22Rv1 (cell line): ENCODE measurements around the gene SEMG2.

Experiments used
- ZFX ChIP-seq: fragments of 450-650 bp; IDR thresholded peaks from 2 replicates; pipeline ENCODE4 v1.6.1; 2017; ENCODE audit warnings: antibody characterized with exemption, borderline replicate concordance
- TF ChIP-seq, protein P1 (sequence below): fragments of 450-650 bp; IDR thresholded peaks from 2 replicates; pipeline ENCODE4 v1.5.1; 2017; ENCODE audit warnings: mild to moderate bottlenecking

DNA sequence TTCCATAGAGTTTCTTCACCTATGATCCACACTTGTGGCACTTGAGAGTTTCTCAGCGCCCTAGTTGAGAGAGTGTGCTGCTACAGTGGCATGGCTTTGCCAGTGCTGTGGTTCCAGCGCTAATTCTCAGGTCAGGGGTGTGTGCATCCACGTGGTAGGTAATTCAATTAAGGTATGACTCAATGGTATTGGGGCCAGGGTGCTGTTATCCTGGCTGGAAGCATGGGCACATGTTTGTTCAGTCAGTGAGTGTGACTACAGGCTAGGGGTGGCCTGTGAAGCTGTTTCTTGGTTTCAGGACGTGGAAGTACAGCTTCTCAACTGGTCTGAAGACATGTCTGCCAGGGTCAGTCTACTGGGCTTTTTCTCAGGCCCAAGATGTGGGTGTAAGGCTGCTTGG, 3.0 kb upstream of the SEMG2 start:
- TF ChIP-seq, protein P1, sequence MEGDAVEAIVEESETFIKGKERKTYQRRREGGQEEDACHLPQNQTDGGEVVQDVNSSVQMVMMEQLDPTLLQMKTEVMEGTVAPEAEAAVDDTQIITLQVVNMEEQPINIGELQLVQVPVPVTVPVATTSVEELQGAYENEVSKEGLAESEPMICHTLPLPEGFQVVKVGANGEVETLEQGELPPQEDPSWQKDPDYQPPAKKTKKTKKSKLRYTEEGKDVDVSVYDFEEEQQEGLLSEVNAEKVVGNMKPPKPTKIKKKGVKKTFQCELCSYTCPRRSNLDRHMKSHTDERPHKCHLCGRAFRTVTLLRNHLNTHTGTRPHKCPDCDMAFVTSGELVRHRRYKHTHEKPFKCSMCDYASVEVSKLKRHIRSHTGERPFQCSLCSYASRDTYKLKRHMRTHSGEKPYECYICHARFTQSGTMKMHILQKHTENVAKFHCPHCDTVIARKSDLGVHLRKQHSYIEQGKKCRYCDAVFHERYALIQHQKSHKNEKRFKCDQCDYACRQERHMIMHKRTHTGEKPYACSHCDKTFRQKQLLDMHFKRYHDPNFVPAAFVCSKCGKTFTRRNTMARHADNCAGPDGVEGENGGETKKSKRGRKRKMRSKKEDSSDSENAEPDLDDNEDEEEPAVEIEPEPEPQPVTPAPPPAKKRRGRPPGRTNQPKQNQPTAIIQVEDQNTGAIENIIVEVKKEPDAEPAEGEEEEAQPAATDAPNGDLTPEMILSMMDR: no peak
- no peak for TF ChIP-seq ZFX
